IMR-90 (cell line): ENCODE data around the gene BCAS3. TPM values are rescaled to one million over a fixed set of nuclear protein-coding genes. Genes with fewer than 3 reads are reported as not detected.
A peak's percentile ranks its signal among the peaks of the same experiment; 100 is the strongest.

Experiments
- ATAC-seq: fragments of 200-7000 bp; cut with Tn5 transposase; 2 replicates; pipeline ENCODE4 v1.9.1; 2020; ENCODE audit warnings: low read depth, mild to moderate bottlenecking, moderate library complexity
- BruUV-seq: library from RNA; stranded (reverse); fragments of 400-500 nt; replicated peaks from 2 replicates; lab custom pipeline; 2021; lab: Mats Ljungman, UMichigan
- CTCF ChIA-PET: fragments of 300-600 bp; formaldehyde crosslinking; extraction: SDS; loops from one replicate; lab custom pipeline; 2021; ENCODE audit warnings: antibody characterized with exemption; lab: Yijun Ruan, JAX
- POLR2A ChIA-PET: fragments of 300-600 bp; sonication (Branson Sonifier 250); formaldehyde crosslinking; loops from one replicate; lab custom pipeline; 2022; ENCODE audit warnings: antibody characterized with exemption; ENCODE audit not compliant: unreplicated experiment; lab: Charles Lee
- DNase-seq: peaks from one replicate; pipeline ENCODE4 v3.0.0; 2013
- H2AFZ ChIP-seq: replicated peaks from 2 replicates; pipeline ENCODE3; 2013; ENCODE audit warnings: low read length, mild to moderate bottlenecking; ENCODE audit not compliant: poor library complexity
- H2AK5ac ChIP-seq: 2 replicates; pipeline ENCODE4 v1.6.1; 2013; ENCODE audit warnings: low read depth, low read length, inconsistent platforms
- H2AK9ac ChIP-seq: replicated peaks from 2 replicates; pipeline ENCODE3; 2013; ENCODE audit warnings: mild to moderate bottlenecking, low read depth, low read length, moderate library complexity; ENCODE audit not compliant: poor library complexity
- H2BK120ac ChIP-seq: 2 replicates; pipeline ENCODE4 v1.6.1; 2013; ENCODE audit warnings: low read depth, low read length, inconsistent platforms
- H2BK15ac ChIP-seq: 3 replicates; pipeline ENCODE4 v1.6.1; 2013; ENCODE audit warnings: low read depth, low read length, inconsistent platforms
- H2BK20ac ChIP-seq: 2 replicates; pipeline ENCODE4 v1.6.1; 2013; ENCODE audit warnings: low read depth, mild to moderate bottlenecking, inconsistent platforms, low read length, moderate library complexity
- H2BK5ac ChIP-seq: 2 replicates; pipeline ENCODE4 v1.6.1; 2013; ENCODE audit warnings: mild to moderate bottlenecking, low read depth, low read length, inconsistent platforms; ENCODE audit not compliant: poor library complexity, severe bottlenecking
- H3K14ac ChIP-seq: replicated peaks from 2 replicates; pipeline ENCODE4 v1.6.1; 2013; ENCODE audit warnings: low read depth, low read length, inconsistent platforms
- H3K18ac ChIP-seq: 2 replicates; pipeline ENCODE4 v1.6.1; 2013; ENCODE audit warnings: low read depth, low read length, control low read depth
- H3K23ac ChIP-seq: 2 replicates; pipeline ENCODE4 v1.6.1; 2013; ENCODE audit warnings: low read depth, low read length, inconsistent platforms
- H3K27ac ChIP-seq: 2 replicates; pipeline ENCODE4 v1.5.1; 2013; ENCODE audit warnings: mild to moderate bottlenecking, control low read depth, low read length; ENCODE audit not compliant: insufficient read depth
- H3K27me3 ChIP-seq: 2 replicates; pipeline ENCODE4 v1.6.1; 2013; ENCODE audit warnings: low read length; ENCODE audit not compliant: control insufficient read depth, insufficient read depth
- H3K36me3 ChIP-seq: 2 replicates; pipeline ENCODE4 v1.6.1; 2013; ENCODE audit warnings: low read length, mixed read lengths; ENCODE audit not compliant: control insufficient read depth, insufficient read depth
- H3K4ac ChIP-seq: 2 replicates; pipeline ENCODE4 v1.6.1; 2013; ENCODE audit warnings: low read depth, low read length, inconsistent platforms
- H3K4me1 ChIP-seq: 2 replicates; pipeline ENCODE4 v1.6.1; 2013; ENCODE audit warnings: low read length, mixed read lengths; ENCODE audit not compliant: control insufficient read depth, insufficient read depth
- H3K4me2 ChIP-seq: 2 replicates; pipeline ENCODE4 v1.6.1; 2013; ENCODE audit warnings: low read depth, mild to moderate bottlenecking, control low read depth, low read length, moderate library complexity
- H3K4me3 ChIP-seq: 2 replicates; pipeline ENCODE4 v1.5.1; 2013; ENCODE audit warnings: low read depth, mild to moderate bottlenecking, control low read depth, low read length, moderate library complexity; ENCODE audit not compliant: insufficient read depth
- H3K56ac ChIP-seq: 2 replicates; pipeline ENCODE4 v1.6.1; 2013; ENCODE audit warnings: low read length, inconsistent platforms; ENCODE audit not compliant: insufficient read depth; ENCODE audit errors: extremely low read depth
- H3K79me1 ChIP-seq, 2 experiments: 2 replicates each; pipeline ENCODE4 v1.6.1; 2013; ENCODE audit warnings: low read length in 2 of 2, inconsistent platforms in 1 of 2, low read depth in 1 of 2
- H3K9ac ChIP-seq: 2 replicates; pipeline ENCODE4 v1.6.1; 2013; ENCODE audit warnings: low read depth, low read length, control low read depth
- H3K9me1 ChIP-seq: 2 replicates; pipeline ENCODE4 v1.6.1; 2013; ENCODE audit warnings: low read length, inconsistent platforms; ENCODE audit not compliant: insufficient read depth
- H3K9me3 ChIP-seq: 2 replicates; pipeline ENCODE4 v1.6.1; 2013; ENCODE audit warnings: low read length; ENCODE audit not compliant: control insufficient read depth, insufficient read depth
- H4K20me1 ChIP-seq: 2 replicates; pipeline ENCODE4 v1.6.1; 2013; ENCODE audit warnings: low read length, inconsistent platforms; ENCODE audit not compliant: insufficient read depth
- H4K5ac ChIP-seq: 2 replicates; pipeline ENCODE4 v1.6.1; 2013; ENCODE audit warnings: mild to moderate bottlenecking, low read depth, low read length, control low read depth
- H4K8ac ChIP-seq, 2 experiments: 2 replicates each; pipeline ENCODE4 v1.6.1; 2013; ENCODE audit warnings: low read depth in 2 of 2, low read length in 2 of 2, control low read depth in 1 of 2, inconsistent platforms in 1 of 2
- H4K91ac ChIP-seq: 2 replicates; pipeline ENCODE4 v1.6.1; 2013; ENCODE audit warnings: low read depth, low read length, inconsistent platforms; ENCODE audit not compliant: insufficient read depth
- CEBPB ChIP-seq: IDR thresholded peaks from 2 replicates; pipeline ENCODE4 v1.6.1; 2012; ENCODE audit warnings: low read depth, low read length, improper control_type of control experiment
- CTCF ChIP-seq: conservative IDR thresholded peaks from 2 replicates; pipeline ENCODE4 v1.5.1; 2012; ENCODE audit warnings: mild to moderate bottlenecking, low read depth, low read length, improper control_type of control experiment
- MAZ ChIP-seq: IDR thresholded peaks from 2 replicates; pipeline ENCODE4 v1.6.1; 2012; ENCODE audit warnings: low read depth, mild to moderate bottlenecking, low read length, improper control_type of control experiment, moderate library complexity, borderline replicate concordance
- NFE2L2 ChIP-seq: fragments of 150-350 bp; IDR thresholded peaks from 2 replicates; pipeline ENCODE4 v1.6.1; 2016; ENCODE audit warnings: low read depth, mild to moderate bottlenecking, low read length
- RAD21 ChIP-seq: IDR thresholded peaks from 2 replicates; pipeline ENCODE4 v1.6.1; 2012; ENCODE audit warnings: low read length, improper control_type of control experiment
- RFX5 ChIP-seq: IDR thresholded peaks from 2 replicates; pipeline ENCODE4 v1.8.0; 2012; ENCODE audit warnings: low read depth, mild to moderate bottlenecking, low read length, moderate library complexity
- SMC3 ChIP-seq: fragments of 150-350 bp; IDR thresholded peaks from 2 replicates; pipeline ENCODE4 v1.6.1; 2016; ENCODE audit warnings: low read depth, mild to moderate bottlenecking, antibody characterized with exemption, low read length, moderate library complexity
- WGBS, 2 experiments: methylation state at CpG; one replicate each; pipeline versions ENCODE4 v1.1.5 to v1.1.7; 2013; ENCODE audit warnings: missing lambda C conversion rate in 2 of 2; ENCODE audit not compliant: insufficient read length in 1 of 2; ENCODE audit errors: extremely low coverage in 2 of 2; 5-methylcytosine and 5-hydroxymethylcytosine counted together
- dilution Hi-C: fragments of 300-500 bp; cut with HindIII; formaldehyde crosslinking; loops from one replicate; pipeline ENCODE4 v1.14.3; 2018; ENCODE audit warnings: low sequenced_read_pairs; ENCODE audit not compliant: unreplicated experiment
- in situ Hi-C: fragments of 300-500 bp; cut with MboI; formaldehyde crosslinking; loops from 3 replicates; pipeline ENCODE4 v1.14.3; 2019; ENCODE audit warnings: low sequenced_read_pairs, inconsistent platforms, mixed read lengths
- intact Hi-C: fragments of 100-400 bp; cut with micrococcal nuclease; formaldehyde crosslinking; loops from 2 replicates; pipeline ENCODE4 v1.10.0; 2022
- polyA plus RNA-seq, 3 experiments: library from polyadenylated mRNA; depleted of rRNA; stranded (reverse); fragments of >200 nt; gene quantifications; 2 replicates each; pipeline ENCODE4 v1.2.3, GENCODE V29; 2012; ENCODE audit warnings: low replicate concordance in 1 of 3
- total RNA-seq: library from RNA; depleted of rRNA; stranded (reverse); fragments of >200 nt; gene quantifications from 2 replicates; pipeline ENCODE4 v1.2.3, GENCODE V29; 2012

The BCAS3 gene
- total and polyA plus RNA-seq, 2 of the 4 experiments (the other 2 are of a cell fraction) = 6.3 to 27.1 TPM

DNA sequence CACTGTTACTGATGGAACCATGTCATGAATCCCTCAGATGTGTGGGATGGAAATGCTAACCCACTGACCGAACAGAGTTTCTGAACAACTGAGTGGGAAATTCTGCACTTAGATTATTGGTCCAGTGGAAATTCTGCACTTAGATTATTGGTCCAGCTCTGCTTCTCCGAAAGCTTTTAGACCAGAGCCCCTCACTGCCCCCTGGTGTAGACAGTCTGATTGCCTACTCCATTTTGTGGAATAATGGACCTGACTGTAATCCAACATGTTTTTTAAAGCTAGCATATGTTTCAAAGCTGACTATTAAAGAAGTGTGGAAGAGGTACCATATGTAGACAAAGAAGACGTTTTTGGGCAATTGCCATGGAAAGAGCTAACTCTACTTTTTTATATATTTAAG lies 671.7 kb downstream of the BCAS3 start:
- Histone ChIP-seq H3K9me3 (no peaks in the 10 kb centered on the region), H3K9me1 (peaks cover 14% of the 10 kb centered on the region; the same call in 1 of the 2 replicates), H3K4me3 (no peak overlapping the region), H2AFZ (no peak overlapping the region), H2AK9ac (no peak overlapping the region), H3K27me3 (no peaks in the 10 kb centered on the region), H3K18ac (no peak overlapping the region), H2BK5ac (no peak overlapping the region), H3K9ac (no peak overlapping the region), H3K4me1 (peaks cover 14% of the 10 kb centered on the region), H3K56ac (no peak overlapping the region), H4K20me1 (no peaks in the 10 kb centered on the region), H3K36me3 (no peaks in the 10 kb centered on the region), H3K79me1 (no peaks in the 10 kb centered on the region), H2BK15ac (no peak overlapping the region), H3K14ac (no peak overlapping the region), H3K27ac (no peak overlapping the region), H2BK120ac (no peak overlapping the region), H3K4ac (no peak overlapping the region), H4K8ac (no peak overlapping the region), H3K23ac (no peak overlapping the region), H4K5ac (no peak overlapping the region), H4K91ac (no peak overlapping the region), H2AK5ac (no peak overlapping the region), H2BK20ac (no peak overlapping the region), H3K4me2 (no peak overlapping the region)
- WGBS, 2 experiments = no CpG with 5 or more reads among the region's 3 CpGs
- peak; percentile 36 for TF ChIP-seq CTCF
- no peak for TF ChIP-seq RFX5
- no peak for TF ChIP-seq NFE2L2
- 0 out of 2 replicates have a peak, but pooled peaks have one; percentile 35 for TF ChIP-seq RAD21
- TF ChIP-seq MAZ = no peak
- TF ChIP-seq CEBPB = no peak
- peak; percentile 35; the same call in 1 of the 2 replicates for TF ChIP-seq SMC3
- in situ Hi-C loops = no loop called here
- ChIA-PET POLR2A (no interaction called here), CTCF (interaction anchor here (0.6 kb wide), 1 partner anchor 123 kb away, joined by 3 read pairs; no protein-coding TSS in a partner anchor)
- intact Hi-C loops = no loop called here
- no TSS peak for BruUV-seq
- DNase-seq (no peak), ATAC-seq (no peak)
- dilution Hi-C loops = no loop called here
